ENCODE measurements around the gene DEFB112.

DEFB112 gene

DNA sequence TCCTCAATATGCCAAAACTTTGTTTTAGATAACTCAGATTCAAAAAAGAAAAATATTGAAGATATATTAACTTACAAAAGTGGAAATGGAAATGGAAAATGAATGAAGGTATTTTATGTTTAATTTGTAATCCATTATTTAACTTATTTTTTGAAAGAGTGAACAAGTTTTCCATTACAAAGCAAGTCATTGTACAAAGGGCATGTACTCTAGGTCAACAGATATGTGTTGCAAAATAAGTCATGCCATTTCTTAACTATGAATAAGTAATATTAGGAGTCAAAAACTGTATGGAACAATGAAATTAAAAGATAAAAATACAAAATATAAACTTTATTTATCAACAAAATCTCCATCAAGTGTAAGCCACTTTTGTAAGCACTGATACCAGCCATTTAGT, 54.5 kb downstream of the DEFB112 start:
- DNase-seq (ENCODE audit: low read depth): no peak
